H1 (cell line): ENCODE measurements around the gene PDGFD. TPM values are rescaled to one million over a fixed set of nuclear protein-coding genes. Genes with fewer than 3 reads are reported as not detected.

Experiments
- ASH2L ChIP-seq: fragments of 200-600, 300-600 bp; sonication (generic); IDR thresholded peaks from one replicate; pipeline ENCODE4 v1.7.1; 2017; ENCODE audit warnings: low read length
- CTBP2 ChIP-seq: IDR thresholded peaks from 2 replicates; pipeline ENCODE4 v1.7.0; 2011; ENCODE audit warnings: borderline replicate concordance, mild to moderate bottlenecking, moderate library complexity, mixed read lengths, low read length; ENCODE audit not compliant: insufficient read depth, insufficient read length
- POLR2AphosphoS5 ChIP-seq: IDR thresholded peaks from 2 replicates; pipeline ENCODE4 v1.6.1; 2011; ENCODE audit warnings: low read depth, low read length
- SP1 ChIP-seq: IDR thresholded peaks from 2 replicates; pipeline ENCODE4 v1.6.1; 2011; ENCODE audit warnings: low read depth, low read length
- polyA plus RNA-seq, 7 experiments: library from polyadenylated mRNA; depleted of rRNA in 3 of 7; stranded (reverse) in 5 of 7; unstranded in 2 of 7; fragments of >200 nt in 5 of 7; fragments of 200-250 nt in 2 of 7; gene quantifications; 1 replicate in 5 of 7; 2 replicates in 1 of 7; 4 replicates in 1 of 7; pipeline versions ENCODE4 v1.2.1 to v1.2.3, GENCODE V29; 2011 to 2013; ENCODE audit warnings: missing spikeins in 2 of 7, mixed read lengths in 2 of 7
- total RNA-seq: library from RNA; stranded (reverse); fragmentation: NEBNext Ultra II Directional; extraction: Animal tissue kit (Norgen Biotek cat#: 25700); gene quantifications from 2 replicates; pipeline ENCODE4 v1.2.1, GENCODE V29; 2021

PDGFD gene
- total and polyA plus RNA-seq, 2 of the 8 experiments (the other 6 are each of a cell fraction or from before 2014, with no cell fraction given), result 1.1 to 3.9 TPM

- no peak for TF ChIP-seq CTBP2
- no peak for TF ChIP-seq POLR2AphosphoS5
- no peak for TF ChIP-seq SP1
- TF ChIP-seq ASH2L, result no peak
Measured at GRCh38 chr11:104091281-104092096, 72.5 kb downstream of the PDGFD start (continued).
